GM19395 (cell line): ENCODE data around the gene DMRT1.
"Not testable (repeated sequence)": the region's sequence is repeated elsewhere in the genome, so short reads cannot be mapped to it uniquely, and the experiment has no call there.

Source experiments
- ATAC-seq: cut with Tn5 transposase; IDR thresholded peaks from one replicate; pipeline ENCODE4 v1.9.1; 2021; ENCODE audit warnings: mild to moderate bottlenecking, moderate library complexity; ENCODE audit not compliant: unreplicated experiment

DMRT1 gene

DNA sequence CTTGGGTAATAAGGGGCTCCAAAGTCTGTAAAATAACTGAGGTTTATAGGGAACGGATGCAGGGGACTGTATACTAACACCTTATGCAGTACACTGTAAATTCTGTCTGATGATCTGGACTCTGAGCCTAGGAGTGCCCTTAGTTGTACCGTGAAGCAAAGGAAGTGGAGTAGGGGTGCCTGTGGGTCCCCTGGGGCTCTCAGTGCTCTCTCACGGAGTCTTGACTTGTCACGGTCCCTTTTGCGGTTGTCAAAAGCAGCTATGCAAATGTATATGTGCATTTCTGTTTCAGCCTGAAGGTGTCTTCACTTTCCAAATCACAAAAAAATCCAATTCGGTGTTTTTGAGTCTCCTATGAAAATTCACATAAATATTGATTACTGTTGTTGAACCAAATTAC lies 17.8 kb downstream of the DMRT1 start:
- ATAC-seq = peak; percentile 100

GRCh38 chr9:860706-861105 lies 19.2 kb downstream of the DMRT1 start:
- ATAC-seq = no peak

DNA sequence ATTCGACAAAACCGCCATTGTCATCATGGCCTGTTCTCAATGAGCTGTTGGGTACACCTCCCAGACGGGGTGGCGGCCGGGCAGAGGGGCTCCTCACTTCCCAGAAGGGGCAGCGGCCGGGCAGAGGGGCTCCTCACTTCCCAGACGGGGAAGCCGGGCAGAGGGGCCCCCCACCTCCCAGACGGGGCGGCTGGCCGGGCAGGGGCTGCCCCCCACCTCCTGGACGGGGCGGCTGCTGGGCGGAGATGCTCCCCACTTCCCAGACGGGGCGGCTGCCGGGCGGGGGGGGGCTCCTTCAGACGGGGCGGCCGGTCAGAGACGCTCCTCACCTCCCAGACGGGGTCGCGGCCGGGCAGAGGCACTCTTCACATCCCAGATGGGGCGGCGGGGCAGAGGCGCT lies 20.0 kb downstream of the DMRT1 start:
- not testable (repeated sequence) for ATAC-seq

- ATAC-seq = no peak
Measured at GRCh38 chr9:875119-875962, 33.8 kb downstream of the DMRT1 start.

DNA sequence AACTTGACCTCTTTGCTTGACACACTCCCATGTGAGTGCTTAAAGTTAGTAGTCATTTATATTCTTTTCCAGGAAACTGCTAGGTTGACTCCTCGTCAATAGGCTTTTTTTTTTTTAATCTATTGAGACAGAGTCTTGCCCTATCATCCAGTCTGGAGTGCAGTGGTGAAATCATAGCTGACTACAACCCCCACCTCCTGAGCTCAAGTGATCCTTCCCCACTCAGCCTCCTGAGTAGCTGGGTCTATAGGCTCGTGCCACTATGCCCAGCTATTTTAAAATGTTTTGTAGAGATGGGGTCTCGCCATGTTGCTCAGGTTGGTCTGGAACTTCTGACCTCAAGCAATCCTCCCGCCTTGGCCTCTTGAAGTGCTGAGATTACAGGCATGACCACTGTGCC lies 34.9 kb downstream of the DMRT1 start:
- ATAC-seq = no peak

- no peak for ATAC-seq
Measured at GRCh38 chr9:878239-878638, 36.7 kb downstream of the DMRT1 start.

- ATAC-seq = no peak
Measured at GRCh38 chr9:880725-881124, 39.2 kb downstream of the DMRT1 start.

GRCh38 chr9:882416-882924 lies 41.0 kb downstream of the DMRT1 start:
- no peak for ATAC-seq

DNA sequence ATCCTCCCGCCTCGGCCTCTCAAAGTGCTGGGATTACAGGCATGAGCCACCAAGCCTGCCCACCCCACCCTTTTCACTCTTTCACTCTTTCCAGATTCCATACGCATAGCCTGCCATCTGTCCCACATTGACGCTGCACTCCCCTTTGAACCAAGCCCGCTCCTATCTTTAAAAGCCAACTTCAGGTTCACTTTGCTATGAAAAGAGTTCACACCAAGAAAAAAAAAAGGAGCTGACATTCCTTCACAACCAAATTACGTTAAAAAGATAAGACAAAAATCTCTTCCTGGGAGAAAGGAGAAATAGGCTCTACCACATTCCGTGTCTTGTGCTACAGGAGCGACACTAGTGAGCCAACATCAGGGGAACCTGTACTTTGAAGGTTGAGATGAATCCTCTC lies 41.5 kb downstream of the DMRT1 start:
- no peak for ATAC-seq

DNA sequence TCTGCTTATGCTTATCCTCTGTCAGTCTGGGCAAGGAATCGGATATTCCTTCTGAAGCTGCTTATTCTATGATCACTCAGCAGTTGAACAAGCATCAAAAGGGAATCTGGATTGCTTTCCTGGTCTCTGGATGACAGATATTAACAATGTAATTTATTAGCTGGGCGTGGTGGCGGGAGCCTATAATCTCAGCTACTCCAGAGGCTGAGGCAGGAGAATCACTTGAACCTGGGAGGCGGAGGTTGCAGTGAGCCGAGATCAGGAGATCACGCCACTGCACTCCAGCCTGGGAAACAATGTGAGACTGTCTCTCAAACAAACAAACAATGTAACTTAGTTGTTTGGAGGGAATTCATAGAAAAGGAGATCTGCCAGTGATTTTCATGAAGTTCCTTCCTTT lies 45.4 kb downstream of the DMRT1 start:
- ATAC-seq = no peak

DNA sequence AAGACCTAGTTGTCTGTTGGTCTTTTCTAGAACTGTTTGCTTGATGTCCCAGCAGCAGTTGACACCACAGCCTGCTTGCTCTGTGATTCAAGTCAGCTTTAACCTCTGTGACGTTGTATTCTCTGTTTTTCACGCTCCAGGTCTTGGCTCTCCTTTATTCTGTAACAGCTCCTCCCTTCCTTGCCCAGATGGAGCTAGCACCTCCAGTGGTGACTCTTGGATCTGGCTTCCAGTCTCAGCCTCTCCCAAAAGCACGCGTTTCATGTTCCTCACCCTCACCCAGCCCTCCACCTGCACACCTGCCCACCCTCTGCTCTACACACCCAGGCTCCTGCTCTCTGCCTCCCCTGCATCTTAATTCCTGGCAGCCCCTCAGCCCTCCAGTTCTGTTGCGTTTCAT lies 50.6 kb downstream of the DMRT1 start:
- no peak for ATAC-seq

DNA sequence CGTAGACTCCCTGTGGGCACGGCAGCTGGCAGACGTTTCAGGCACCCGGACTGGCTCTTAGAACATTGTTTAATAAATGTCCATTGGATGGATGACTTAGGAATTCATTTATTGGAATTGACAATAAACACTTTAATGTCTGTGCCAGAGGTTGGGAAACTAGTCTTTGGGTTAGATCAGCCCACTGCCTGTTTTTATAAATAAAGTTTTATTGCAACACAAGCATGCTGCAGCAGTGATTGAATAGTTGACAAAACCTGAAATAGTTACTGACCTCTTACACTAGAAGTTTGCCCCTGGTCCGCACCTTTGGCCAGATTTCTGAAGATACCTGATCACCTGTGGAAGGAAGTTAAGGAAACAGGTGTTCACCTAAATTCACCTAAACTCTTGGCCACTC lies 51.6 kb downstream of the DMRT1 start:
- ATAC-seq = no peak

DNA sequence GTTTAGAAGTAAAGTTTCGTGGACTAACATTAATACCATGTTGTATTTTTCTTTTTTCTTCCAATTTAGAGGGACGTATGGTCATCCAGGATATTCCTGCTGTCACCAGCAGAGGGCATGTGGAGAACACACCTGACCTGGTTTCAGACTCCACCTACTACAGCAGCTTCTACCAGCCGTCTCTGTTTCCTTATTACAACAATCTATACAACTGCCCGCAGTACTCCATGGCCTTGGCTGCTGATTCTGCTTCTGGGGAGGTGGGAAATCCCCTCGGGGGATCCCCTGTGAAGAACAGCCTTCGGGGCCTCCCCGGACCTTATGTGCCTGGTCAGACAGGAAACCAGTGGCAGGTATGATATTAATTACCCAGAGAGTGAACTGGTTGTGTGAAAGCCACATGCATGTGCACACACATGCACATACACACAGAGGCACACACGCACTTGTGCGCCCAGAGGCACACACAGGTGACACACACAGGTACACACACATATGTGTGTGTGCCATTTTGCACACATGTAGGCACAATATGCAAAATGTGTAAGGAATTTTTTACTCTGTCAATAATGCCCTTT lies 52.4 kb downstream of the DMRT1 start:
- ATAC-seq = peak; percentile 99

GRCh38 chr9:899440-900184 lies 58.1 kb downstream of the DMRT1 start:
- no peak for ATAC-seq

DNA sequence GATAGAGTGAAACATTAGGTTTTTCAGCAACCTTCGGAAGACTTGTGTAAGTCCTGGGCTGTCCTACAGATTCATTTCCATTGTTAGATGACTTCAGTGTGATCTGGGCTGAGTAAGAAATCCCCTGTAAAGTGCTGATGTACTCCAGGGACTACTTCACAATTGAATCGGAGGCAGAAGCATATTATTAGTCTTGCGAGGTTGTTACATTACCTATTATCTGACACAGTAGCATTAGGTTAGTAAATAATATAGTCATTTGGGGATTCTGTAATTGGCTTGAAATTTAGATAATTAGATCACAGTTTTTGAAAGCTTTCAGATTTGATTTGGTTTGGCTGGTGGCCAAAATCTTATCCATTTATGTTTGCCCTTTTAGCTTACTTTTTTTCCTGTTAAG lies 62.4 kb downstream of the DMRT1 start:
- no peak for ATAC-seq

- ATAC-seq = no peak
Measured at GRCh38 chr9:905906-906305, 64.4 kb downstream of the DMRT1 start.

- ATAC-seq = no peak
Measured at GRCh38 chr9:908536-909205, 67.2 kb downstream of the DMRT1 start.

DNA sequence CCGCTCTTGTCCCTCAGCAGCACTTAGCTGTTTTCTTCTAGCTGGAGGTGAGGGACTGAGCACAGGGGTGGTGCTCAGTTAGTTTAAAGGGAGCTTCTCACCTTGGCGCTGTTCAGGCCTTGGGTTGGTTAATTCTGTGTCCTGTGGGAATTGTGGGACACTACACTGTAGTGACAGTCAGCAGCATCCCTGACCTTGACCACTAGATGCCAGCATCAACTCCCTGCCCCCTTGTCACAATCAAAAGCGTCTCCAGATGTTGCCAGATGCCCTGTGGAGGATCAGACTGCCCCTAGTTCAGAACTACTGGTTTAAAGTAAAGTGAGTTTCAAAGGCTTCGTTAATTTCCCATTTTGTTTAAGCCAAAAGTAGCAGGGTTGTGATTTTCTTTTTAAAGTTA lies 69.5 kb downstream of the DMRT1 start:
- no peak for ATAC-seq

DNA sequence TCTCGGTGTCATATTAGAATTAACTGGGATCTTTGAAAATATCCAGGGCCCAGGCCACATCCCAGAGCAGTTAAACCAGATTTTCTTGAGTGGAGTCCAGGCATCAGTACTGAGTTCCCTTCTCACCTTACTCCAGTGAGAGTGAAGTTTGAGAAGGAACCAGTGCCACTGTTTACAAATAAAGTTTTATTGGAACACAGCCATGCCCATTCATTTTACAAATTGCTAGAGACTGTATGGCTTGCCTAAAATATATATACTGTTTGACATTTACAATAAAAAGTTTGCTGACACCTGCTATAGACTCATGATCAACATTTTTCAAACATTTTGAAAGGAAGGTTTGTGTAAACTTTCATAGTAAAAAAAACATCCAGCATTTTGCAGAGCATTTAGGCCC lies 71.3 kb downstream of the DMRT1 start:
- ATAC-seq = no peak

DNA sequence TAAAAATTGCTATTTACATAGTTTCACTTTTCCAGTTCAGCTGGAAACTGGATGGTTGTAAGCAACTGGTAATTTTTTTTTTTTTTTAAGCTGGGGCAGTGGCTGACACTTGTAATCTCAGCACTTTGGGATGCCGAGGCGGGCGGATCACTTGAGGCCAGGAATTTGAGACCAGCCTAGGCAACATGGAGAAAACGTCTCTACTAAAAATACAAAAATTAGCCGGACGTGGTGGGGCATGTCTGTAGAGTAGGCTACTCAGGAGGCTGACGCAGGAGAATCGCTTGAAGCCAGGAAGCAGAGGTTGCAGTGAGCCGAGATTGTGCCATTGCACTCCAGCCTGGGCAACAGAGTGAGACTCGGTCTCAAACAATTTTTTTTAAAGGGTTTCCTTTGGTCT lies 72.0 kb downstream of the DMRT1 start:
- not testable (repeated sequence) for ATAC-seq

- ATAC-seq = no peak
Measured at GRCh38 chr9:917730-918129, 76.2 kb downstream of the DMRT1 start.
